Lower lobe of right lung (tissue), 2 donors: ENCODE data around the gene TRIM4. TPM values are rescaled to one million over a fixed set of nuclear protein-coding genes. Genes with fewer than 3 reads are reported as not detected.
"Not testable (repeated sequence)": the region's sequence is repeated elsewhere in the genome, so short reads cannot be mapped to it uniquely, and the experiment has no call there.

Source experiments
- ATAC-seq, 2 donors: fragments of 200-7000 bp; cut with Tn5 transposase; one replicate each; pipeline ENCODE4 v1.9.1; 2020 to 2022; ENCODE audit warnings: mild to moderate bottlenecking in 2 of 2, moderate library complexity in 2 of 2
- DNase-seq: peaks from one replicate; pipeline ENCODE4 v3.0.0-alpha.2; 2020
- H3K27ac ChIP-seq: fragments of 200-600 bp; one replicate; pipeline ENCODE4 v1.8.0; 2022
- H3K27me3 ChIP-seq: fragments of 200-600 bp; one replicate; pipeline ENCODE4 v1.8.0; 2022; ENCODE audit warnings: low read depth
- H3K36me3 ChIP-seq: fragments of 200-600 bp; one replicate; pipeline ENCODE4 v1.8.0; 2022; ENCODE audit warnings: mild to moderate bottlenecking
- H3K4me1 ChIP-seq: fragments of 200-600 bp; one replicate; pipeline ENCODE4 v1.8.0; 2022
- H3K4me3 ChIP-seq: fragments of 200-600 bp; one replicate; pipeline ENCODE4 v1.8.0; 2022; ENCODE audit warnings: mild to moderate bottlenecking
- H3K9me3 ChIP-seq: fragments of 200-600 bp; one replicate; pipeline ENCODE4 v1.8.0; 2022
- intact Hi-C: fragments of 100-400 bp; cut with DNase I; formaldehyde crosslinking; loops from one replicate; pipeline ENCODE4 v1.11.0; 2022
- total RNA-seq: library from RNA; stranded (reverse); fragmentation: NEBNext Ultra II Directional; extraction: Animal tissue kit (Norgen Biotek cat#: 25700); gene quantifications from one replicate; pipeline ENCODE4 v1.2.1, GENCODE V29; 2021
- TF ChIP-seq, protein P1 (sequence below): fragments of 200-600 bp; IDR thresholded peaks from one replicate; pipeline ENCODE4 v1.8.0; 2022; ENCODE audit warnings: antibody characterized with exemption, mild to moderate bottlenecking
- donor health status: DM: no; HTN: yes; CAD: no; lungs with severe emphysema.

Gene TRIM4
- total RNA-seq, 1 donor from 2014 or later = 39.0 TPM

DNA sequence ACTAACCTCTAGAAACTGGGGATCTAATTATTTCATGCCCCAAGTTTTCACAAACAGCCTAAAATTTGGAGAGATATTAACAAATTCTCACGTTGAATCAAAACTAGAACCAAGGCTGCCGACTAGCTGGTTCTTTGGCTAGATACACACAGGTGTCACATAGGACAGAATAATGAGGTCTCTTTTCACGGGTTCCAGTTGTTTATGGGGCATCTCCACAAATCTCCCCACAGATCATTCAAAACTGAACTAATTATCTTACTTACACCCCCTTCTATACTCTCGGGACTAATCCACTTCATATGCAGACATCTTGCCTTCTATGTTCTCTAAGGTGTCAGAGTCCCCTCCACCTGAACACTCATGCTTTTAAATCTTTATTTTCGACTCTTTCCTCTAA lies 26.1 kb downstream of the TRIM4 start:
- ATAC-seq = no peak
- TF ChIP-seq, protein P1, sequence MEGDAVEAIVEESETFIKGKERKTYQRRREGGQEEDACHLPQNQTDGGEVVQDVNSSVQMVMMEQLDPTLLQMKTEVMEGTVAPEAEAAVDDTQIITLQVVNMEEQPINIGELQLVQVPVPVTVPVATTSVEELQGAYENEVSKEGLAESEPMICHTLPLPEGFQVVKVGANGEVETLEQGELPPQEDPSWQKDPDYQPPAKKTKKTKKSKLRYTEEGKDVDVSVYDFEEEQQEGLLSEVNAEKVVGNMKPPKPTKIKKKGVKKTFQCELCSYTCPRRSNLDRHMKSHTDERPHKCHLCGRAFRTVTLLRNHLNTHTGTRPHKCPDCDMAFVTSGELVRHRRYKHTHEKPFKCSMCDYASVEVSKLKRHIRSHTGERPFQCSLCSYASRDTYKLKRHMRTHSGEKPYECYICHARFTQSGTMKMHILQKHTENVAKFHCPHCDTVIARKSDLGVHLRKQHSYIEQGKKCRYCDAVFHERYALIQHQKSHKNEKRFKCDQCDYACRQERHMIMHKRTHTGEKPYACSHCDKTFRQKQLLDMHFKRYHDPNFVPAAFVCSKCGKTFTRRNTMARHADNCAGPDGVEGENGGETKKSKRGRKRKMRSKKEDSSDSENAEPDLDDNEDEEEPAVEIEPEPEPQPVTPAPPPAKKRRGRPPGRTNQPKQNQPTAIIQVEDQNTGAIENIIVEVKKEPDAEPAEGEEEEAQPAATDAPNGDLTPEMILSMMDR = no peak
- intact Hi-C loops = no loop called here

DNA sequence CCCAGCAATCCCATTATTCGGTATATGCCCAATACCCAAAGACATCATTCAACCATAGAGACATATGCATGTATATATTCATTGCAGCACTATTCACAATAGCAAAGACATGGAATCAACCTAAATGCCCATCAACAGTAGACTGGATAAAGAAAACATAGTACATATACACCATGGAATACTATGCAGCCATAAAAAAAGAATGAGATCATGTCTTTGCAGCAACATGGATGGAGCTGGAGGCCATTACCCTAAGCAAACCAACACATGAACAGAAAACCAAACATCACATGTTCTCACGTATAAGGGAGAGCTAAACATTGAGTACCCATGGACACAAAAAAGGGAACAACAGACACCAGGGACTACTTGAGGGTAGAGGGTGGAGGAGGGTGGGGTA lies 29.0 kb downstream of the TRIM4 start:
- H3K27me3 ChIP-seq, H3K9me3 ChIP-seq, H3K4me1 ChIP-seq, ATAC-seq, intact Hi-C loops, DNase-seq, H3K4me3 ChIP-seq, H3K27ac ChIP-seq: not testable (repeated sequence)
- peaks cover 37% of the 10 kb centered on the region for H3K36me3 ChIP-seq

More for the DNA sequence above, 26.1 kb downstream of the TRIM4 start:
- H3K4me3 ChIP-seq = no peak overlapping the region
- H3K4me1 ChIP-seq = no peaks in the 10 kb centered on the region
- H3K27me3 ChIP-seq = no peaks in the 10 kb centered on the region
- H3K9me3 ChIP-seq = no peaks in the 10 kb centered on the region
- no peak for DNase-seq
- peaks cover 43% of the 10 kb centered on the region for H3K36me3 ChIP-seq
- no peak overlapping the region for H3K27ac ChIP-seq

DNA sequence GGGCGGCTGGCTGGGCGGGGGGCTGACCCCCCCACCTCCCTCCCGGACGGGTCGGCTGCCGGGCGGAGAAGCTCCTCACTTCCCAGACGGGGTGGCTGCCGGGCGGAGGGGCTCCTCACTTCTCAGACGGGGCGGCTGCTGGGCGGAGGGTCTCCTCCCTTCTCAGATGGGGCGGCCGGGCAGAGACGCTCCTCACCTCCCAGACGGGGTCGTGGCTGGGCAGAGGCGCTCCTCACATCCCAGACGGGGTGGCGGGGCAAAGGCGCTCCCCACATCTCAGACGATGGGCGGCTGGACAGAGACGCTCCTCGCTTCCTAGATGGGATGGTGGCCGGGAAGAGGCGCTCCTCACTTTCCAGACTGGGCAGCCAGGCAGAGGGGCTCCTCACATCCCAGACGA lies 31.0 kb downstream of the TRIM4 start:
- H3K27me3 ChIP-seq, DNase-seq, H3K4me3 ChIP-seq, intact Hi-C loops, H3K9me3 ChIP-seq, H3K4me1 ChIP-seq, ATAC-seq, H3K27ac ChIP-seq: not testable (repeated sequence)
- H3K36me3 ChIP-seq = peaks cover 37% of the 10 kb centered on the region

DNA sequence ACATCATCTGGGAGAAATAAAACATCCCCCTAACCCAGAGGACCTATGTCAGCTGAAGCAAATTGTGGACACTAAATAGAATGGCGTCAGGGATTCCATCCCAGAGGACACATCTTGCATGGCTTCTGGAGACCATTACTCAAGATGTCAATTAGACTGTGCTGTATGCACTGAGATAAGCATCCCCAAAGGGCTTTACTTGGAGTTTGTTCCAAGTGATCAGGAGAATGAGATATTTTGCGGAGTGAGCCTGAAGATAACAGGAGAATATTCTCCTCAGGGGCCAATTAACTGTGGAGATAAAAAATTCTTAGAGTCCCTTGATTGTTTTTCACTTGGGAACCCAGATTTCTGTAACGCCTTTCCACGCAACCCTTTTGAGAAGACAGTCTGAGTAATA lies 38.0 kb downstream of the TRIM4 start:
- Histone ChIP-seq H3K36me3 (no peaks in the 10 kb centered on the region), H3K27ac (no peak overlapping the region), H3K9me3 (no peaks in the 10 kb centered on the region), H3K4me3 (no peak overlapping the region), H3K4me1 (no peaks in the 10 kb centered on the region), H3K27me3 (no peaks in the 10 kb centered on the region)
- intact Hi-C loops = no loop called here
- DNase-seq = no peak
- TF ChIP-seq, protein P1 = no peak
- ATAC-seq = no peak

DNA sequence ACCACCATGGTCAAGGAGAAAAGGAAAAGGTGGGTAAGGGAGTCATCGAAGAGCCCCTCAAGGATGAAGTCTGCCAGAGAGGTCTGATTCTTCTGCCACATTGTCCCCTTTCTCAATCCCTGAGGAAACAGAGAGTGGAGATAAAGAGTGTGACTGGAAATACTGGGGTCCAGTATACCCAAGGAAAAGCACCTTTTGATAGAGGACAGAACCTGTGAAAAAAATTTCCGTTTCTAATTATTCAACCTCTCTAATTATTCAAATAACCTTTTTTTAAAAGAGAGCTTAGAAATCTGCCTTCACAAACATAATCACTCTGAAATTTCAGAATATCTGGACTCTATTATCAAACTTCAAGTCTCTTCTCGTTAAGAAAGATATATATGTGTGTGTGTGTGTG lies 42.4 kb downstream of the TRIM4 start, which contains the start of gene OR2AE1:
TSS of gene OR2AE1 (minus strand) at position 101 of the 400 bp plus-strand sequence. CDS start at position 101, 0 bp downstream.
- H3K4me3 ChIP-seq = no peak within 1 kb of the TSS
- H3K27me3 ChIP-seq = no peaks in the 10 kb centered on the region
- H3K27ac ChIP-seq = no peak within 1 kb of the TSS
- H3K36me3 ChIP-seq = no peaks in the 10 kb centered on the region
- TF ChIP-seq, protein P1 = no peak
- H3K9me3 ChIP-seq = no peaks in the 10 kb centered on the region
- no peaks in the 10 kb centered on the region for H3K4me1 ChIP-seq
- intact Hi-C loops = no loop called here
- ATAC-seq = no peak
- DNase-seq = no peak

DNA sequence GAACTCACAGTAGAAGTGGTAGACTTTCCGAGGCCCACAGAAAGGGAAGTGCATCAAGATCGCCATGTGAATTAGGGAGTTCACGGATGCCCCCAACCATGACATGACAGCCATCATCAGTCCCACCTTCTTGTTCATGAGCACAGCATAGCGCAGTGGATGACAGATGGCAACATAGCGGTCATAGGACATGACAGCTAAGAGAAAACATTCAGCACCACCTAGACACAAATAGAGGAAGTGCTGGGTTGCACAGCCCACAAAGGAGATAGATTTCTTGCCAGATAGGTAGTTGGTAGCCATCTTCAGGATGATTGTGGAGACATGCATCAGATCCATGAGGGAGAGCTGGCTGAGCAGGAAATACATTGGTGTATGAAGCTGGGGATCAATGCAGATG lies 42.8 kb downstream of the TRIM4 start:
- Histone ChIP-seq H3K27ac (no peak overlapping the region), H3K9me3 (no peaks in the 10 kb centered on the region), H3K27me3 (no peaks in the 10 kb centered on the region), H3K36me3 (no peaks in the 10 kb centered on the region), H3K4me3 (no peak overlapping the region), H3K4me1 (no peaks in the 10 kb centered on the region)
- TF ChIP-seq, protein P1 = no peak
- ATAC-seq = no peak
- intact Hi-C loops = no loop called here
- no peak for DNase-seq

DNA sequence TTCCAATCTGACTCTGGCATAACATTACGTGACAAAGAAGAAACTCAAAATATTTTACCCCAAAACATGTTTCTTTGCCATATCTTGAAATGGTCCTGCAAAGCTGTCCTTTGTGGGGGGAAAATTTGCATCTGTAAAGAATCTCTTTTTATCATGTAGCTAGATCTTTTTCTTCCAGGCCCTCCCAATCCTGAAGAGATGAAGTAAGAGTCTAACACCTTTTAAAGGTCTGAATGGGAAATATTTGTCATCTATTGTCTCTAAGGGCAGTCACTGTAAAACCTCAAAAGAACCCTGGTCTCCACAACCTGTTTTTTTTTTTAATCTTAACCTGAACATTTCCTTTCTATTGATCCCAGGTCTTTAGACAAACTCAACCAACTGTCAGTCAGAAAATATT lies 51.1 kb downstream of the TRIM4 start:
- H3K4me3 ChIP-seq = no peak overlapping the region
- H3K9me3 ChIP-seq = no peaks in the 10 kb centered on the region
- H3K27ac ChIP-seq = no peak overlapping the region
- H3K4me1 ChIP-seq = no peaks in the 10 kb centered on the region
- intact Hi-C loops = no loop called here
- no peak for DNase-seq
- H3K36me3 ChIP-seq = no peaks in the 10 kb centered on the region
- TF ChIP-seq, protein P1 = no peak
- ATAC-seq = no peak
- no peaks in the 10 kb centered on the region for H3K27me3 ChIP-seq

DNA sequence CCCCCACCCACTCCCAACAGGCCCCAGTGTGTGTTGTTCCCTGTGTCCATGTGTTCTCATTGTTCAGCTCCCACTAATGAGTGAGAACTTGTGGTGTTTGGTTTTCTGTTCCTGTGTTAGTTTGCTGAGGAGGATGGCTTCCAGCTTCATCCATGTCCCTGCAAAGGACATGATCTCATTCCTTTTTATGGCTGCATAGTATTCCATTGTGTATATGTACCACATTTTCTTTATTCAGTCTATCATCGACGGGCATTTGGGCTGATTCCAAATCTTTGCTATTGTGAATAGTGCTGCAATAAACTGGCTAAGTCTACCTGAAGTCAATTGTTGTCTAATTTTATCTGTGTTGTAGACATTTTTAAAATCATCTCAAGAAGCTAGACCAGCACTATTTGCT lies 51.9 kb downstream of the TRIM4 start:
- H3K4me3 ChIP-seq, H3K9me3 ChIP-seq, H3K36me3 ChIP-seq, H3K27me3 ChIP-seq, ATAC-seq, intact Hi-C loops, H3K4me1 ChIP-seq, DNase-seq, H3K27ac ChIP-seq: not testable (repeated sequence)
